Measurements from ENCODE around the gene USE1.

- TF ChIP-seq CTCF (IDR thresholded peaks at IDR 0.05) (no peak), POLR2AphosphoS5 (IDR thresholded peaks at IDR 0.05) (no peak)
These were observed 29.6 kb upstream of the USE1 start for GRCh38 chr19:17185590-17185989.

All from breast epithelium (tissue), 3 donors.